Measurements from ENCODE around the gene RPL37A.

Gene RPL37A

DNA sequence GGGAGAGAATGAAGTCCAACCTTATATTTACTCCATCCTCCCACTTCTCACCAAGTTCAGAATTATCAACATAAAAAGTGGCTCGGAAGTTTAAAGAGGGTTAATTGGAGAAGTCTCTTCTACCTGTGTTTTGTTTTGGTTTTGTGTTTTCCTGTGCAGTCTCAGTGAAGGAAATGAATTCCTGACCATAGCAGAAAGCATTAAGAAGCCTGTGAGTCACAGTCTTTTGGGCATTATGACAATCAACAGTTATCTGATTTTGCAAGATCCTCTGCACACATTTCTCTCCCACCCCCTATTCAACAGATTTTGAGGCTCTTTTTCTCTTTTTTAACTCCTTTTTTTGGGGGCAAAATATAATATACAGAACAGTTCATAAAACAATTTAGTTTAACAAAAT, 8.6 kb upstream of the RPL37A start:
- no peak for DNase-seq (ENCODE audit: low spot score)

DNA sequence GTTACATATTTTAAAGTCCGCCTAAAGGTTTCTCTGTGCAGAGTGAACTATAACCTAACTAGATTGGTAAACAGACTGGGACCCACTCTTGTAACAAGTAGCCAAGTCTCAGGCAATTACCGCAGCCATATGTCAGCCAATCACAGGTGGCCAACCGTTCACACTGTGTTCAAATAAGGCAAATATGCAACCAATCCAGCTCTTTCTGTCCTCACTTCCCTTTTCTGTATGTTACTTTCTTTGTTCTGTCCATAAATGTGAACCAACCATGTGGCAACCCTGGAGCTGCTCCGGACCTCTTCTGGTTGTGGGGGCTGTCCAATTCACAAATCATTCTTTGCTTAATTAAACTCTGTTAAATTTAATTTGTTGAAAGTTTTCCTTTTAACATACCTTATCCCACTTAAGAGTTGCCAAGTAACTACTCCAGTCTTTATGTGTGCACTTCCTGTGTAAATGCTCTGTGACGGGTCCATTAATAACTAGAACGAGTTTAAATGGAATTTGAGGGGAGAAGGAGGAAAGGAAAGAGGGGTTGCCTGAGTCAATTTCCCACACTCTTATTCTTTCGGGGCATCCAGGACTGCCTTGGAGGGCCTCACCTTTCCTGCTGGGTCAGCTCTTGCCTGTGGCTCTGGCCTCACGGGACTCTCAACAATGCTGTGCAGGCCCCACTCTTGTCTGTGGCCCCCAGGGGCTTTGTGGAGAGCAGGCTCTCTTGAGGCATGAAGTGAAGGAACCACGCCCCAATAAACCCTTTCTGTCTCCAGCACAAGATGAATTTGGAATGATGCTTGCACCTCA, 6.6 kb upstream of the RPL37A start:
- DNase-seq (ENCODE audit: low spot score): no peak

- DNase-seq (ENCODE audit: low spot score): peak; percentile 69
Observed at GRCh38 chr2:216492597-216493333, 5.9 kb upstream of the RPL37A start.

DNA sequence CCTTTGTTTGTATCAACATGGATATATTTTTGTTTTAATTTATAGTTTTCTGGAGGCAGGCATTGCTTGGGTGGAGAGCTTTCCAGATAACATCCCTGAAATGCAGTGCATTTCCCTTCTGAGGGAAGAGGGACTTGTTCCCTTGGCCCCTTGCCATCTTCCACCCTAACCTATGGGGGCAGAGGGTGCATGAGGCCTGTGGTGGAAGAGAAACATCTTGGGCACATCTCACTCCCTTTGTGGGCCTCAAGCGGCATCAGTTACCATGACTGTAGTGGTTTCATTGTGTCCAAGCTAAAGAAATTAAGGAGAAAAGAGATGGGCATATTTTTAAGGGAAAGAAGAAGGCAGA, 5.3 kb upstream of the RPL37A start:
- no peak for DNase-seq (ENCODE audit: low spot score)

DNA sequence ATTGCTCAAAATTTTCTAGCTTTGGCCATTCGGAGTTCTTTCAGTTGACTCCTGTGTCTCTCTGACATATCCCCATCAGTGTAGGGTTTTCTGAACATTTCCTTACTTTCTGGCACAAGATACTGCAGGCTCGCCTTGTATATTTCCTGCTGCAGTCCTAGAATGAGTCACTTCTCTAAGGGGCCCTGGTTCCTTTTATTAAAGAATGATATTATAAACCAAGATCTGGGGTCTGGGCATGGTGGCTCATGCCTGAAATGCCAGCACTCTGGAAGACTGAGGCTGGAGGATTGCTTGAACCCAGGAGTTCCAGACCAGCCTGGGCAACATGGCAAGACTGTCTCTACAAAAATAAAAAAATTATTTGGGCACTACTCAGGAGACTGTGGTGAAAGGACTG, 3.0 kb upstream of the RPL37A start:
- no peak for DNase-seq (ENCODE audit: low spot score)

GRCh38 chr2:216497382-216498069, 1.1 kb upstream of the RPL37A start:
- no peak for DNase-seq (ENCODE audit: low spot score)

GRCh38 chr2:216498070-216498378, 620 bp upstream of the RPL37A start:
- DNase-seq (ENCODE audit: low spot score): no peak

- no peak for DNase-seq (ENCODE audit: low spot score)
Observed at GRCh38 chr2:216499641-216500218, 1.1 kb downstream of the RPL37A start.

GRCh38 chr2:216500572-216500971, 1.9 kb downstream of the RPL37A start:
- DNase-seq (ENCODE audit: low spot score): no peak

DNA sequence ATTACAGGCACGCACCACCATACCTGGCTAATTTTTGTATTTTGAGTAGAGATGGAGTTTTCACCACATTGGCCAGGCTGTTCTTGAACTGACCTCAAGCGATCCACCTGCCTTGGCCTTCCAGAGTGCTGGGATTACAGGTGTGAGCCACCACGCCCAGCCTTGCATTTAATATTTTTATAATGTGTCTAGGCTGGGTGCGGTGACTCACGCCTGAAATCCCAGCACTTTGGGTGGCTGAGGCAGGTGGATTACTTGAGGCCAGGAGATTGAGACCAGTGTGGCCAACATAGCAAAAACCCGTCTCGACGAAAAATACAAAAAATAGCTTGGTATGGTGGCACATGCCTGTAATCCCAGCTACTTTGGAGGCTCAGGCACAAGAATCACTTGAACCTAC, 3.2 kb downstream of the RPL37A start:
- DNase-seq (ENCODE audit: low spot score): no peak

GRCh38 chr2:216502381-216503158, 3.9 kb downstream of the RPL37A start:
- DNase-seq (ENCODE audit: low spot score): no peak

GRCh38 chr2:216503159-216503629, 4.5 kb downstream of the RPL37A start:
- no peak for DNase-seq (ENCODE audit: low spot score)

DNA sequence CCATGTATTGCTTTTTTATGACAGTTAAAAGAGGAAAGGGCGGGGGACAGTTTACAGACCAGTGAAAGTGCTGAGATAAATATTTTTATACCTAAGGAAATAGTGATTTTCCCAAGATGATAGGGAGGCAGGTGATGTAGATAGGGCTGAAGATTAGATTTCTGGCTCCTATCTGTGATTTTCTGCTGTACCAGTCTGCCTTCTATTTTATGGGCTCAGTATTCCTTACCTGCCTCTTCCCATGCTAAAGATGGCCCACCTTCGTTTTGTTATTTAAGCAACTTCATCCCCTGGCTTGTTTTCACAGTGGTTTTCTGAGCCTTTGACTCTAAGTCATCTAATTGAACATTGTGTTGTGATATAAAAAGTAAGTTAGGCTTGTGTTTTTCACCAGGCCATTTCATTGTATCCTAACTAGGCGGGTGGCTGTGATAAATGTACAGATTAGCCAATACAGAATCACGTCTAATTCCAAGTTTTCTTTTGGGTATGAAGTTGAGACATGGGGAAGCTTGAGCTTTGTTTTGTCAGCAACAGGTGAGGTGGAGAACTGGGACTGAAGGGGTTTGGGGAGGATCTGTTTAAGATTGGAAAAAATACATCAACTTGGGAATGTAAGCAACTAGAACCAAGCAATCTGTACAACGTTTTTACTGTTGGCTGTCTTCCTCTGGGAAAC, 5.2 kb downstream of the RPL37A start:
- no peak for DNase-seq (ENCODE audit: low spot score)

GRCh38 chr2:216504376-216504762, 5.7 kb downstream of the RPL37A start:
- DNase-seq (ENCODE audit: low spot score): no peak

DNA sequence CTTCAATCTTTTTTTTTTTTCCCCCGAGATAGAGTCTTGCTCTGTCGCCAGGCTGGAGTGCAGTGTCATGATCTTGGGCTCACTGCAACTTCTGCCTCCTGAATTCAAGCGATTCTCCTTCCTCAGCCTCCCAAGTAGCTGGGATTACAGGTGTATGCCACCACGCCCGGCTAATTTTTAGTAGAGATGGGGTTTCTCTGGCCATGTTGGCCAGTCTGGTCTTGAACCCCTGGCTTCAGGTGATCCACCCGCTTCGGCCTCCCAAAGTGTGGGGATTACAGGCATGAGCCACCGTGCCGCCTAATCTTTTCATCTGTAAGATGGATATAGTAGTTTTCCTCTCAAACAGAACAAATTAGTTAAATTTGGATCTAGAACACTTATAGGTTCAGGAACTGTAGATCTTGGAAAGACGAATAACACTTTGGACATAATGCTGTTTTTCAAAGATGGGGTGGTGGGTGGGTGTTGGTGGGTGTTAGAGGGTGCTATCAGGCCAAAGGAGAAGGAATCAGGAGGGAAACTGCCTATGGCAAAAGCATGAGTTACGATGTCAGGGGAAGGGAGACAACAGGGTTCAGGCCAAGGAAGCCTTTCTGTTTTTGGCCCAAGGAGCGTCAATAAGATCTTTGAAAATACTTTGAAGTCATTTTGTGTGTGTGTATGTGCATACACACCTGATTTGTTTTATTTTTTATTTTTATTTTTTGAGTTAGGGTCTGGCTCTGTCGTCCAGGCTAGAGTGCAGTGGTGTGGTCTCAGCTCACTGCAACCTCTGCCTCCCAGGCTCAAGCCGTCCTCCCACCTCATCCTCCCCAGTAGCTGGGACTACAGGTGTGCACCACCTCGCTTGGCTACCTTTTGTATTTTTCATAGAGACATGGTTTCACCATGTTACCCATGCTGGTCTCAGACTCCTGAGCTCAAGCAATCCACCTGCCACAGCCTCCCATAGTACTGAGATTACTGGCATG, 6.8 kb downstream of the RPL37A start:
- DNase-seq (ENCODE audit: low spot score): no peak

DNA sequence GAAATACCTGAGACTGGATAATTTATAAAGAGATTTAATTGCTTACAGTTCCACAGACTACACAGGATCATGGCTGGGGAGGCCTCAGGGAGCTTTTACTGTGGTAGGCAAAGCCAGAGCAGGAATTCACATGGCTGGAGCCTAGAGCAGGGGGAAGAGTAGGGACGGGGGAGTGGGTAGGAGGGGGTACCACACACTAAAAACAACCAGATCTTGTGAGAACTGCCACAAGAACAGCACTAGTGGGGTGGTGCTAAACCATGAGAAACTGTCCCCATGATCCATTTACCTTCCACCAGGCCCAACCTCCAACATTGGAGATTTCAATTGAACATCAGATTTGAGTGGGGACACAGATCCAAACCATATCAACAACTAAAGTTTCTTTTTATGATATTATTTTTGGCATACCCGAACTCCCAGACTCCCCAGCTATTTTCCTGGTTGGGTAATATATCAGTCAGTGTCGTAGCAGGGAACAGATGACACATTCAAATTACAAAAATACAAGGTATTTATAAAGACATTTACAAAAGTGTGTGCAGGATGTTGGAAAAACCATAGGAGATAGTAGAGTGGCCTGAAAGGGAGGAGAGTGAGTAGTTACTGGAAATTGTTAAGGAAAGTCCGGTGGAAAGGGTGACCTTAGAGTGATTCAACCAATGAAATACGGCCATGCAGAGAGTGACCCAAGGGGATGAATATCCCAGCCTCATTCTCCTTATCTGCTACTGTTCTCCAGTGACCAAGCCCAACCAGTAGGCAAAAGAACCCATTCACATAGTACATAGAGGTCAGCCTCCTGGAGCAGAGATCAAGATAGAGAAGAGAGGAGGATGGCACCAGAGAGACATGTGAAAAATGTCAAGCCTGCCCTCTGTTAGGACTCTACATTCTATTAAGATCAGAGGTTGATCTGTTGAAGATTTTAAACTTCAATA, 8.8 kb downstream of the RPL37A start:
- no peak for DNase-seq (ENCODE audit: low spot score)

DNA sequence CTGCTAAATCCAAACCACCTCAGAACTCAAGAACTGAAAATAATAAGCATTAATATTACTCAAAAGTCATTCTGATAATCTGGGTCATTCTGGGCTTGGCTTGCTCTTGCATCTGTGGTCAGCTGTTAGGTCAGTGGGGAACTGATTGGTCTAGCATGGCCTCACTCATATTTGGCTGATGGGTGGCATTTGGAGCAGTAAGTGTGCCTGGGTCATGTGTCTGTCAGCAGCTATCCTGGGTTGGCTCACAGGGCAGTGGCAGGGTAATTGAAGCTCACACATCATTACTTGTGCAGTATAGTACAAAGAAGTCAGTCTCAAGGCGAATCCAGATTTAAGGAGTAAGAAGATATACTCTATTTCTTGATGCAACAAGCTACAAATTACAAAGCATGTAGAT, 9.6 kb downstream of the RPL37A start:
- no peak for DNase-seq (ENCODE audit: low spot score)

- DNase-seq (ENCODE audit: low spot score): peak; percentile 33
Observed at GRCh38 chr2:216516730-216517350, 18.2 kb downstream of the RPL37A start.
